GM21786 (cell line): ENCODE results near the gene MCMBP.
A peak's percentile ranks its signal among the peaks of the same experiment; 100 is the strongest.
"Not testable (repeated sequence)": the region's sequence is repeated elsewhere in the genome, so short reads cannot be mapped to it uniquely, and the experiment has no call there.

Experiments
- ATAC-seq: cut with Tn5 transposase; IDR thresholded peaks from one replicate; pipeline ENCODE4 v1.9.1; 2021; ENCODE audit not compliant: unreplicated experiment

Gene MCMBP

DNA sequence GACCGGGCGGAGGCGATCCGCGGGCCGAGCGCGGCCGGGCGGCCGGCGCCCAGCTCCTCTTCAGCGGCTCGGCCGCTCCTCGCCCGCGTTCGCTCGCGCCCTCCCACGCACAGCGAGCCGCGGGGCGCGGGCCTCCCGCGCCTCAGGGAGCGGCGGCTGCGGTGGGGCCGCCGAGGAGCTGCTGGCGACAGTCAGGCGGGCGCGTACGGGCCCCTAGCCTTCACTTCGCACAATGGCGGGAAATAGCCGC is at the start of gene MCMBP:
MCMBP (minus strand) TSS at position 234 of the 250 bp plus-strand sequence. CDS start 259 bp downstream, outside the sequence.
- ATAC-seq: peak; percentile 15

DNA sequence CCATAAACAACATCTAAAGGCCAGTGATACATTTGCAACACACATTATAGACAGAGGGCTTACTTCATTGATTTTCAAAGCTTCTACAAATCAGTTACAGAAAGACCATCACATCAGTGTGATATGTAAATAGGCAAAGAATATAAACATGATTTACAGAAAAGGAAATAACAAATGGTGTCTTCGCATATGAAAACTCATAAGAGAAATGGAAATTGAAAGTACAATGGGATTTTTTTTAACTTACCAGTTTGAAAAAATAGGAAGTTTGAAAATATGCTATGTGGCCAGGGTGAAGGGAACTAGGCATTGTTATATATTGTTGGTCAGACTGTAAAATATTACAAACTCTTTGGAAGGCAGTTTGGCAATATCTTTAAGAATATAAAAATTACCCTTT is 47.2 kb upstream of the MCMBP start:
- peak; percentile 71 for ATAC-seq

GRCh38 chr10:119919271-119919670 is 46.6 kb upstream of the MCMBP start:
- no peak for ATAC-seq

DNA sequence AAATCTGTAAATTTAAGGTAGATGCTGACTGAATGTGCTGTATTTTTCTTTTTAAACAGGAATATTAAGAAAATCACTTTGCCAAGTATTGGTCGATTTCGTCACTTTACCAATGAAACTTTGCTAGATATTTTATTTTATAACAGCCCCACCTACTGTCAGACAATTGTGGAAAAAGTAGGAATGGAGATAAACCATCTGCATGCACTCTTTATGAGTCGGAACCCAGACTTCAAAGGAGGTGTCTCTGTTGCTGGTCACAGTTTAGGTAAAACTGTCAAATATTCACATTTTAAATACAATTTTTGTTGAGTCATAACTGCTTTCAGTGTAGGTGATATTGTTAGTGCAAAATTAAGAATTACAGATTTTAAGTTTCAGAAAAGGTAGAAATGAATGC is 45.1 kb upstream of the MCMBP start:
- ATAC-seq: no peak

- ATAC-seq: no peak
Measured at GRCh38 chr10:119910689-119911088, 38.0 kb upstream of the MCMBP start.

DNA sequence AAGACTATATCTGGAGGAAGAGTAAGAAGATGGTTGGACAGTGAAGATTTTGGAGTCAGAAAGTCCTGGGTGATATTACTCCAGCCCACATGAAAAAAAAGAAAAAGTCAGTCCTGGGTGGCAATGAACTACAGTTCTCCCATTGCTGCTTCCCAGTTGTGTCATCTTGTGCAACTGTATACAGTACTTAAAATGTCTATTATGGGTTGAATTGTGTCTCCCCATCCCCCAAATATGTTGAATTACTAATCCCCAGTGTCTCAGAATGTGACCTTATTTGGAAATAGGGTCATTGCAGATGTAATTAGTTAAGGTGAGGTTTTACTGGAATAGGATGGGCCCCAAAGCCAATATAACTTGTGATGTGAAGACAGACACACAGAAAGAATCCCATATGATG is 35.5 kb upstream of the MCMBP start:
- no peak for ATAC-seq

DNA sequence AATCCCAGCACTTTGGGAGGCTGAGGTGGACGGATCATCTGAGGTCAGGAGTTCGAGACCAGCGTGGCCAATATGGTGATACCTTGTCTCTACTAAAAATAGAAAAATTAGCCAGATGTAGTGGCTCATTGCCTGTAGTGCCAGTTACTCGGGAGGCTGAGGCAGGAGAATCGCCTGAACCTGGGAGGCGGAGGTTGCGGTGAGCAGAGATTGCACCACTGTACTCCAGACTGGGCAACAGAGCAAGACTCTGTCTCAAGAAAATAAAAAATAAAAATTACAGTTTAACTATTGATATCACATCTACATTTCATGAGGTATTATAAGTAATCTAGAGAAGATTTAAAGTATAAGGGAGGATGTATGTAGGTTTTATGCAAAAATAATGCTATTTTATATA is 35.1 kb upstream of the MCMBP start:
- not testable (repeated sequence) for ATAC-seq

- no peak for ATAC-seq
Measured at GRCh38 chr10:119903946-119904666, 31.5 kb upstream of the MCMBP start.

- no peak for ATAC-seq
Measured at GRCh38 chr10:119898577-119898976, 25.9 kb upstream of the MCMBP start.

DNA sequence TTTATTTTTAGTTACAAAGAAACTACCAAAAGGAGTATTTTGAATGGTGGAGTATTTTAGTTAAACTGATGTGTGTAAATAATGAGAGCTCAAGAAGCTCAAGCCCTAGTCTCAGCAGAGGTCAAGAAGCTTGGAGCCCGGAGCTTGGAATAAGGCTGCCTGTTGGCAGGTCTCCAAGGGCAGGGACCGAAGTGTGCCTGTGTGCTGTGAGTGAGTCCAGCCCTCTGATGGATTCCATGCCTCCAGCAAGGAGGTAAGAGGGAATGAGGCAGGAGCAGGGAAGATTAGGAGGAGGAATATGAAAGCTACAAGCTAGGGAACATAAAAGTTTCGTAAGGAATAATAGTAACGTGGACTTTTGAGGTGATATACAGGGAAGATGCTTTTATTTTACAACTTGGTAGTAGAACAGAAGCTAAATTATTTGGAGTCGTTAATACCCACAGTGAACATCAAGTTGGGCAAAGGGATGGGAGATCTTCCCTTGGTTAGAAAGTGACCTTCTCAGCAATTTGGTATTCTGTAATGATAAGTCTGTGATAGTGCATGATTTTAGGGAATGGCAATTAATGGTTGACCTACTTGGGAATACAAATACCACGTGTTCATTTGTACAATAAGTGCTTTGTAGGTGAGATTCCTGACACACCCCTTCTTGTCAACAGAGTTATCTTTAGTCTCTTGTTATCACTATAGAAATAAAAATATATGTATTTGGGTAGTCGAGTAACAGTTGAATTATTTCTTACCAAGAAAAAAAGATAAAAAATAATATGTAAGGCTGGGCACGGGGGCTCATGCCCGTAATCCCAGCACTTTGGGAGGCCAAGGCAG is 24.5 kb upstream of the MCMBP start:
- ATAC-seq: no peak

DNA sequence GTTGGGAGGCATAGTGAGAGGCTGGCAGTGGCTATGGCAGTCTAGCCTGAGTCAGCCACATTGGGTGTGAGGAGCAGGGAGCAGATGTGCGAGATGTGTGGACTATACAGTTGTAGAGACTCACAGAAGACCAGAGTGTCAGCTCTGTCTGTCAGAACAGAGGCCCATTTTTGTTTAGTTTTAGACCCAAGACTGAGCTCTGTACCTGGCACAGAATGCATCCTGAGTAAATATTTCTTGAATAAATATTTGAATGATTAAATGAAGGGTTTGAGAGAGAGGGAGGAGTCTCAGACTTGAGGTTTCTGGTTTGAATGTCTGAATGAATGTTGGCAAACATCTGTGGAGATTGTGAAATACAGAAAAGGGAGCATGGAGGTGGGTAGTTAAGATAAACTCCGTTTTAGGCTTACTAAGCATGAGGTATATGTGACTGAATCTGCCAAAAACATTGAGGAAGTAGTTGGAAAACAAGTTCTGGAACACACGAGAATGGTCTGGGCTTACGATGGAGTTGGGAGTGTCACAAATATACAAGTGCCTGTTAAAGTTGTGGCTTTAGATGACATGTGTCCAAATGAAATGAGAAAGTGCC is 23.5 kb upstream of the MCMBP start:
- ATAC-seq: no peak

- ATAC-seq: no peak
Measured at GRCh38 chr10:119893845-119894427, 21.3 kb upstream of the MCMBP start.

DNA sequence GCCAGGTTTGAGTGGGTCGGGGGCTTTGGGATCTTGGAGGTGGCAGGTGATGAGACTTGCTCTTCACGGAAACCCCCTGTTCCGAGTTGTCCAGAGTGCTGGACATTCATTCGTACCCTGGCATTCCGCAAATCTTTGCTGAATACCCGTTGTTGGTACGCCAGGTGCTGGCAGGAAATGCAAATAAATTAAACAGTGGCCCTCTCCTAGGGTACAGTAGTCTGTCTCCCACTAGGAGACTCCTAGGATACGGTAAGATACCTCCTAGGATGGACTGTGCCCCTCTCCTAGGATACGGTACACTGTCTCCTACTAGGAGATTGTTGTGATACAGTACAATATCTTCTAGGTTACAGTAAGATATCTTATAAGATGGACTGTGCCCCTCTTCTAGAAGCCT is 20.4 kb upstream of the MCMBP start:
- ATAC-seq: no peak

DNA sequence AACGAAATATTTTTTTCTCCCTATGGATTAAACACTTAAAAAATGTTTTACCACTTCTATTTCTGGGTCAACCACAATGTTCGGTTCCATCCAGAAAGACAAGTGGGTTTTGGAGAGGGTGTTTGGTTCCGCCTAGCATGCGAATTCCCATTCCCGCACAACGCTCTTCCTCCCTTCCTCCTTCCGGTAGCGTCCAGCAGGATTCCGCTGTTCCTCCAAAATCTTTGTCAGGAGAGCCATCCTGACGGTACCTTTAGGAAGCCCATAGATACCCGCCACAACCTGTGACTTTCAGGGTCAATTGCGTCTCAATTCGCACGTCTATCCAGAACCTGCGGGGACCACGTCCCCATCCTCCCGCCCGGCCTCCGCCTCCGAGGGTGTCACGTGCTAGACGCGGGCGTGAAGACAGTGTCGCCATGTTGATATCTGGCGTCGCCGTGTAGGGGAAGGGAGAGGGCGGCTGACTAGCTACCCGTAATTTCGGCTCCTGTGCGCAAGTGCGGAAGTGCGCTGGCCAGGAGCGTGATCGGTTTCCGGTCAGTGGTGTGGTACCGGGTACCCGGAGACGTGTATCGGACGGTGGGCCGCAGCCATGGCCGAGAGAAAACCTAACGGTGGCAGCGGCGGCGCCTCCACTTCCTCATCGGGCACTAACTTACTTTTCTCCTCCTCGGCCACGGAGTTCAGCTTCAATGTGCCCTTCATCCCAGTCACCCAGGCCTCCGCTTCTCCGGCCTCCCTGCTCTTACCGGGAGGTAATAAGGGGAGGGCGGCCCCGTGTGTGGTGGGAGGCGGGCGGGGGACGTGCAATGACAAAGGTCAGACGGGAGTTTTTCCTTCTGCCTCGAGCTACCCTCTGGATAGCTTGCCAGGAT is 19.8 kb upstream of the MCMBP start, which contains the start of gene SEC23IP:
SEC23IP (plus strand) TSS at position 543 of the 878 bp plus-strand sequence; CDS start at position 596, 53 bp downstream.
- ATAC-seq: peak; percentile 99

DNA sequence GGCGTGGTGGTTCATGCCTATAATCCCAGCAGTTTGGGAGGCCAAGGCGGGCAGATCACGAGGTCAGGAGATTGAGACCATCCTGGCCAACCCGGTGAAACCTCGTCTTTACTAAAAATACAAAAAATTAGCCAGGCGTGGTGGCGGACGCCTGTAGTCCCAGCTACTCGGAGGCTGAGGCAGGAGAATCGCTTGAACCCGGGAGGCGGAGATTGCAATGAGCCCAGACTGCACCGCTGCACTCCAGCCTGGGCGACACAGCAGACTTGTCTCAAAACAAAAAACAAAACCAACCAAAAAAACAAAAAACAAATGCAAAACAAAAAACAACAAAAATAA is 19.2 kb upstream of the MCMBP start:
- ATAC-seq: not testable (repeated sequence)

DNA sequence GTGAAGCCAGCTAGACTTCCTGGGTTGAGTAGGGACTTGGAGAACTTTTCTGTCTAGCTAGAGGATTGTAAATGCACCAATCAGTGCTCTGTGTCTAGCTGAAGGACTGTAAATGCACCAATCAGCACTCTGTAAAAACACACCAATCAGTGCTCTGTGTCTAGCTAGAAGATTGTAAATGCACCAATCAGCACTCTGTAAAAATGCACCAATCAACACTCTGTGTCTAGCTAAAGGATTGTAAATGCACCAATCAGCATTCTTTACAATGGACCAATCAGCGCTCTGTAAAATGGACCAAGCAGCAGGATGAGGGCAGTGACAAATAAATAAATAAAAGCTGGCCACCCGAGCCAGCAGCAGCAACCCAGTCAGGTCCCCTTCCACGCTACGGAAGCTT is 17.7 kb upstream of the MCMBP start:
- ATAC-seq: not testable (repeated sequence)

DNA sequence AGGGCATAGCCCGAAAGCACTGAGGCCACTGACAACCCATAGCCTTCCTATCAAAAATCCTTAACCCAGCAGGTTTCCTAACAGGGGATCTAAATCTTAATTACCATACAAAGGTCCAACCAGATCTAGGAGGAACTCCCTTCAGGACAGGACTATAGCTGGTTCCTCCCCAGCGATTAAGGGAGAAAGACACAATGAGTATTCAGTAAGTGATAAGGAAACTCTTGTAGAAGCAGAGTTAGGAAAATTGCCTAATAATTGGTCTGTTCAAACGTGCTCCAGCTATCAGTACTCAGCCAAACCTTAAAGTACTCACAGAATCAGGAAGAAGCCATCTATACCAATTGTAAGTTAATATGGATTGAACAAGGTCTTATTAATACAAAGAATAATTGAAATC is 16.6 kb upstream of the MCMBP start:
- ATAC-seq: not testable (repeated sequence)

- ATAC-seq: not testable (repeated sequence)
Measured at GRCh38 chr10:119888715-119889114, 16.1 kb upstream of the MCMBP start.

DNA sequence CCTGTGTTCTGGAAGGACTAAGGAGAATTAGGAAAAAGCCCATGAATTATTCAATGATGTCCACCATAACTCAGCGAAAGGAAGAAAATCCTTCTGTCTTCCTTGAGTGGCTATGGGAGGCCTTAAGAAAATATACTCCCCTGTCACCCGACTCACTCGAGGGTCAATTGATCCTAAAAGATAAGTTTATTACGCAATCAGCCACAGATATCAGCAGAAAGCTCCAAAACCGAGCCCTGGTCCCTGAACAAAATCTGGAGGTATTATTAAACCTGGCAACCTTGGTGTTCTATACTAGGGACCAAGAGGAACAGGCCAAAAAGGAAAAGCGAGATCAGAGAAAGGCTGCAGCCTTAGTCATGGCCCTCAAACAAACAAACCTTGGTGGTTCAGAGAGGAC is 13.4 kb upstream of the MCMBP start:
- ATAC-seq: not testable (repeated sequence)

DNA sequence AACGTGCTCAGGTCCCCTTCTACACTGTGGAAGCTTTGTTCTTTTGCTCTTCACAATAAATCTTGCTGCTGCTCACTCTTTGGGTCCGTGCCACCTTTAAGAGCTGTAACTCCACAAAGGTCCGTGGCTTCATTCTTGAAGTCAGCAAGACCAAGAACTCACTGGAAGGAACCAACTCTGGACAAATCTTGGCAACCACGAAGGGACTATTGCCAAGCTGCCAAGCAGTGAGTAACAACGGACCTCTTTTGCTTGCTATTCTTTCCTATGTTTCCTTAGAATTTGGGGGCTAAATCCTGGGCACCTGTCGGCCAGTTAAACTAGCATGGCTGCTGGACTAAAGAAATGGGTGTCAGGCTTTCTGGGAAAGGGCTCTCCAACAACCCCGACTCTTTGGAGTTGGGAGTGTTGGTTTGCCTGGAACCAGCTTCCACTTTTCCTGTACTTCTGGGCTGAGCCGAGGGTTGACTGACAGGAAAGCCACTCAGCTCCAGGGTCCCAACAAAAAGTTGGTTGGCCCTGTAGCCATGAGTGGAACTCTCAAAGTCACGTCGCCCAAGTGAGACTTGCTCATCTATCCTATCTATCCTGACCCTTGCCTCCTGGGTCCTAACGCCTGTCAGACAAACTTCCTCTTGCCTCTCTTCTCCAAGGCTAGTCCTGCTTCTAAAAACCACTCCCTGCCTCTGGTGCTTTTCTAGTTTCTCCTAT is 11.4 kb upstream of the MCMBP start:
- not testable (repeated sequence) for ATAC-seq
